Measurements from ENCODE around the gene FBF1.

- TF ChIP-seq POLR2A (IDR thresholded peaks at IDR 0.05; ENCODE audit: low read depth, low read length) (no peak), POLR2AphosphoS5 (IDR thresholded peaks at IDR 0.05; ENCODE audit: low read depth, low read length) (no peak)
Measured at GRCh38 chr17:75876938-75877751, 63.7 kb downstream of the FBF1 start.
